PC-9 (cell line): Measurements from ENCODE around the gene TMEM139.

Experiments
- CTCF ChIP-seq: fragments of 200-600 bp; sonication (generic); conservative IDR thresholded peaks from 2 replicates; pipeline ENCODE4 v1.6.1; 2017; ENCODE audit warnings: mixed run types, antibody characterized with exemption, mild to moderate bottlenecking, moderate library complexity
- EZH2 ChIP-seq: fragments of 200-600 bp; sonication (generic); IDR thresholded peaks from 2 replicates; pipeline ENCODE4 v1.8.0; 2017; ENCODE audit warnings: antibody characterized with exemption, low read depth

- TF ChIP-seq CTCF (no peak), EZH2 (no peak)
Measured at GRCh38 chr7:143243614-143244013, 41.1 kb upstream of the TMEM139 start.
